SK-N-DZ (cell line): ENCODE measurements around the gene ADGRD1.
A peak's percentile ranks its signal among the peaks of the same experiment; 100 is the strongest.
"Not testable (repeated sequence)": the region's sequence is repeated elsewhere in the genome, so short reads cannot be mapped to it uniquely, and the experiment has no call there.

Experiments
- DNase-seq: peaks from one replicate; pipeline ENCODE4 v3.0.0-alpha.2; 2015; ENCODE audit warnings: low spot score

ADGRD1 gene

DNA sequence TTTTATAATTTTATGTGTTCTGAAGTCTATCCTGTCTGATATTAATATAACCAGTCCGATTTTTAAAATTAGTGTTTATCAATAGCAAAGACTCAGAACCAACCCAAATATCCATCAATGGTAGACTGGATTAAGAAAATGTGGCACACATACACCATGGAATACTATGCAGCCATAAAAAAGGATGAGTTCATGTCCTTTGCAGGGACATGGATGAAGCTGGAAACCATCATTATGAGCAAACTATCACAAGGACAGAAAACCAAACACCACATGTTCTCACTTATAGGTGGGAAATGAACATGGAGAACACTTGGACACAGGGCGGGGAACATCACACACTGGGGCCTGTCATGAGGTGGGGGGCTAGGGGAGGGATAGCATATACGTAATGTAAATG lies 16.2 kb upstream of the ADGRD1 start:
- not testable (repeated sequence) for DNase-seq

DNA sequence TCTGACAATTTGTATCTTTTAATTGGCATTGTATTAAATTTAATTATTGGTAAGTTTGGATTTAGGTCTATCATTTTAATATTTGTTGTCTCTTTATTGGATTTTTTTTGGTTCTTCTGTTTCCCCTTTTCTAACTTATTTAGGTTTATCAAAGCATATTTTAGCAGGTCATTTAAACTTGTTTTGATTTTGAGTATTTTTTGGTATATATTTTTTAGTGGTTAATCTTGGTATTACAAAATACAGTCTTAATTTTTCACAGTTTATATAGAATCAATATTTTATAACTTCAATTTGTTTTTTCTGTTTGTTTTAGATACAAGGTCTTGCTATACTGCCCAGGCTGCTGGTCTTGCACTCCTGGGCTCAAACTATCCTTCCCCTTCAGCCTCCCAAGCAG lies 15.5 kb upstream of the ADGRD1 start:
- DNase-seq = no peak

DNA sequence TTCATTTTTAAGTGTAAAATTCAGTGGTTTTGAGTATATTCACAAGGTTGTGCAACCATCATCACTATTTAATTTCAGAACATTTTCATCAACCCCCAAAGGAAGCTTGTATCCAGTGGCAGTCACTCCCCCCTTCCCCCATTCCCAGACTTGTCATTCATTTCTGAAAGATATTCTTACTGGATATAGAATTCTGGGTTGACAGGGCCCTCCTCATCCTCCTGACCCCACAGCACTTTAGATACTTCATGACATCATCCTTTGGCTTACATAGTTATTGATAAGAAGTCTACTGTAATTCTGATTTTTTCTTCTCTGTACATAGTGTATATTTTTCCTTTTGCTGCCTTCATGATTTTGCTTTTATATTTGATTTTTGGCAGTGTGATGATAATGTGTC lies 8.8 kb upstream of the ADGRD1 start:
- DNase-seq = no peak

DNA sequence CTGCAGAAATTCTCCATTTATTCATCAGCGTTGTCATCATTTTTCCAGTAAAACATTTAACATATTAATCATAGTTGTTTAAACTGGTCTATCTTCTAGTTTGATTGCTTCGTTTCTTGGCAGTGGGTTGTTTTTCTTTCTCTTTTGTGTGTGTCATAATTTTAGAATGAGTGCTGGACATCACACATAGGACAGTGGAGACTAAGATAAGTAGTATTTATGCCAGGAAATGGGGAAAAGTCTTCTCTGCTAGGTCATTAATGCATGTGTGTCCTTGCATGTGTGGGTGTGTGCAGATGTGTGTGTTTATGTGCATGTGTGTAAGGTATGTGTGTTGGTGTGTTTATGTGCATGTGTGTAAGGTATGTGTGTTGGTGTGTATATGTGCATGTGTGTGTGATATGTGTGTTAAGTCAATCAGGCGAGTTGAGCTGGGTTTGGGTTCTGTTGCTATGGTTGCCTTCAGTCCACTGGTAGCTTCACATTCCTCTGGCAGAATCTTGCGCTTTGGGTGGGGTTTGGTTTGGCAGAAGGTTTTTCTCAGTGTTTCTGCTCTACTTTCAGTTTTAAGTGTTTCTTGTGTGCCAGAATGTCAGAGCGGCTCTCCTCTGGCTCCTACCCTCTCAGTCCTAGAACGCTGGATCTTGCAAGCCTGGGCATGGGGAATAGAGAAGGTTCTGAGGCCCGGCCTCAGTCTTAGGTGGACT lies 7.8 kb upstream of the ADGRD1 start:
- no peak for DNase-seq

DNA sequence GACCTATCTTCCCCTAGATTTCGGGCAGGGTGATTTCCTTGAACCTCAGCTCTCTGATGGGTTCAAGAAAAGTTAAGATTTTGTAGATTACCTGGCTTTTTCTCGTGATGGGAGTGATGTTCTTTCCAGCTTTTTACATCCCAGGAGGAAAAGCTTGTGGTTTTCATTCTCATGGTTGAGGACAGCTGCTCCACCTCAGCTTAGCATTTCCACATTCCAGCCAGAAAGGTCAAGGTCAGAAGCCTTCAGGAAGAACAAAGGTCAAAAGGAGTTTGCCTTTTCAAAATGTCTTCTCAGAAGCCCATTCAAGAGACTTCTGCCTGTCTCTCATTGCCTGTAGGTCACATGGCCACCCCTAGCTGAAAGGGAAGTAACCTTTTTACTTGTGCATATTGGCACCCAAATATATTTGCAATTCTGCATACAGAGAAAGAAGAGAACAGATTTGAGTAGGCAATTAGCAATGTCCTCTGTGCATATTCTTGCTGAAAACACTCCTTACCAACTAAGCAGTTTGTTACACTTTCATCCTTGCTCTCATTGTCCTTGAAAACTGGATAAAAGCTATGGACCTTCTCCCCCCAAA lies 6.6 kb upstream of the ADGRD1 start:
- DNase-seq = no peak

DNA sequence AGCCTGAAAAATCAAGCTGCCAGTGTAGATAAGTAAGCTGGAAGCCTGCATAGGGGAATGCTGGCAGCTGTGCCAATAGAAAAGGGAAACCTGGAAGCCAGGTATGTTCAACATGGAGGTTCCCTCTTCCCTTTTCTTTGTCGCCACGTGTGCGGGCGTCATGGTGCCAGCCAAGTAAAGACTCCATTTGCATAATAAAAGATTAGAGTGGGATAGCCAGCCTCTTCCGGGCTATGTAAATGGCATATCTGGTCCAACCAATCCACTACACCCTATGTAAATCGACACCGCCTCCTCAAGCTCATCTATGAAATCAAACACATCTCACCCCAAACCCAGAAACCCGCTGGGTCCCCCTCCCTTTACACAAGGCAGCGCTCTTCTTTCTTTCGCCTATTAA lies 5.6 kb upstream of the ADGRD1 start:
- DNase-seq = no peak

DNA sequence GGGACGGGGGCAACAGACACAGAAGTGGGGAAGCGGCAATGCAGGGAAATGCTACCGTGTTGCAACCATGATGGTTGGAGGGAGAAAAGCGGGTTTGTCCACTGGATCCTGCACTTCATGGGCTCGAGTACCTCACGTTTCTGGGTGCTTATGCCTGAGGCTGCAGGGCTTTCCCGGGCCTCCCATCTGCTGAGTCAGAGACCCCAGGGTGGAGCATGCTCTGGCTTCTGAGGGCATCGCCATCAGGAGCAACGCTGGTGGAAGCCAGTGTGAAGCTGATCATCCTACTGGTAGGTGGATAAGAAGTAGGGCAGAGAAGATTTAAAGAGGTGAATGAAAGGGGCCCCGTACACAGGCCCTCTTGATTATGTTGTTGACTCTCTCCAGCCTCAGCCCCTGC lies 5.0 kb upstream of the ADGRD1 start:
- no peak for DNase-seq

DNA sequence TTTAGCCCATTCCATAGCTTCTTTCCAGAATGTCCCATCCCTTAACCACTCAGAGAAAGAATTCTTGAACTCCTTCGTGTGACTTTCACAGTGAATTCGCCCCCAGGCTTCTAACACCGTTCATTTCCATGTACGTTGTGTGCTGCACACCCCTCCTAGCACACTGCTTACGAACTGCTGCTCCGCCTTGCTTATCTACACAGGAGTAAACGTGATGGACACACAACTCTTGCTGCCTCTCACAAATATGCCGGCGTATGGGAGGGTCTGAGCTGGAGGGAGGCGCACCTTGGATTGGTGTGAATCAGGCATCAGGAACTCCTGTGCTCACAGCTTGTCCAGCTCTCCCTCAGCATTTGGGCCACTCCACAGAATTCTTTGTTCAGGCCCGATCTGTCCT lies 3.9 kb upstream of the ADGRD1 start:
- no peak for DNase-seq

DNA sequence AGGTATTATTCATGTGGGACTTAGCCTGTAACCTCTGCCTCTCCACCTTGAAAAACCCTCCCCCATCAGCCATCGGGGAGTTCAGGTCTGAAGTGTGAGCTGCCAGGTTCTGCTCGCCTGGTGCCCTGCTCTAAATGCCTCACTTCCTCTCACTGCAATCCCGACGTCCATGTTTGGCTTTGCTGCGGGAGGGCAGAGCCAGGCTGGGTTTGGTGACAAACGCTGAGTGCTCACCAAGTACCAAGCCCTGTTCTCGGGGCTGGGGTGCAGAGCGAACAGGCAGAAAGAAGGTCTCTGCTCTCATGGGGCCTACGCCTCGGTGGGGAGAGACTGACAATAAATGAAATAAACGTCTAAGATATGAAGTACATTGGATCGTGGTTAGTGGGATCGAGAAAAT lies 2.1 kb upstream of the ADGRD1 start:
- DNase-seq = no peak

DNA sequence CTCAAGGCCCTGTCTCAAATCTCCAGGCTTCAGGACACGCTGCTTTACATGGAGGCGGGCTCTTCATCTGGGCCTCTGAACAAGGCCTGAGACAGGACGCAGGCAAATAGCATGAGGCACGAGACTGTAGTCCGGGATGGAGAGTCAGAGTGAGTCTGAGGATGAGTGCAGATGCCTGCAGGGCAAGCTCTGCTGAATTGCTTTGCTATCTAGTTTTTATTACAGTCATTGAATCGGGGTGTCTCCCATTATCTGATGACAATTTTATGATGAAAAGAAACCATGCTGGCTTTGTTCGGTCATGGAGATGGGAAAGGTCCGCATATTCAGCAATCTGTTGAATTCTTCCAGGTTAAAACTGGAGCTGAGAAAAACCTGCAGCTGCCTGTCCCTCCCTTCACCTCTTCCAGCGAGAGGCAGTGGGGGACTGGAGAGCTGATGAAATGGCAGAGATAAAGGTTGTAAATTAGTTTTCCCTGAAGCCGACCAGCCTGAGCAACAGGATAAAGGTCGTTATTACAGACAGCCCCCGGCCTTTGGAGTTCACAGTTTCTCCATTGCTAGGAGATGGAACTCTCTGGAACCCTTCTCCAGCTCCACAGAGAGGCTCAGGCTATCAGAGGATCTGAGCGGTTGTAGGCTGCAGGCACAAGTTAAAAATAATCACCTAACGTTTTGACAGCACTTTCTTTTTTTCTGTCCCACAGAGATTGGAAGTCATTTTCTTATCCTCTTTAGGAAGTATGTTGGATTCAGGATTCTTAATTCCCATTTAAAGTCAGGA lies 1.3 kb upstream of the ADGRD1 start:
- DNase-seq = peak; percentile 95

DNA sequence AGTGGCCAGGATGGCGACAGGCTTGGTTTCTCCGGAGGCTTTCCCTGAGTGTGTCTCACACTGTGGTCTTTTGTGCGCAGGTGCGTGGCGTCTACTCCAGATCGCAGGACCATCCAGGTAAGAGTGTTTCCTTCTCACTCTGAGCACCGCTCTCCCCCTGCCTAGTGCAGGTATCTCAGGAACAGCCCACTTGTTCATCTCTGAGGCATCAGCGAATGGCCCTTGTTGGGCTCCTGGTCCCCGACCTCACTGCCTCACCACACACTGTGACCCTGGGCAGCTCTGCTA lies 781 bp downstream of the ADGRD1 start:
- no peak for DNase-seq

DNA sequence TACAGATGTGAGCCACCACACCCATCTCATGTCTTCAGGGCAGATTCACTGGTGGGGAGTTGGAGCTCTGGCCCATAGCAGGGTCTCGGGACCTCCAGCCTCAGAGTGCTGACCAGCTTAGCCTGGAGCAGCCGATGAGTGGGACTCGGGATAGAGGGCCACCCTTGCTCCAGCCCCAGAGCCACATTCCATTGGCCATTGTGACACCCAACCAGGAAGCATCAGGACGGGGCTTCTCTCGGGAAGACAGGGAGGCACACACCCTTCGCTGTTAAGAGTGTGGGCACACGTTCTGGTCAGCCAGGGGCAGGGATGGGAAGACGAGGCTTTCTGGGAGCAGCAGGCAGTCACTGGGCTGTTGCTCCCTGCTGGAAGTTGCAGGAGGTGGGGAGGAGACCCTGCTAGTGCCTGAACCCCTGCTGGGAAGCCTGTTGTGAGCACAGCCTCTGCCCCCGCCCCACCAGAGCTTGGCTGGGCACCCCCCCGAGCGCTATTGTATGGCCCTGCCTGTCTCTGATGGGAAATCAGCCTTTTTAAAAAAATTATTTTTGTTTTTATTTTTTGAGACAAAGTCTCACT lies 1.6 kb downstream of the ADGRD1 start:
- no peak for DNase-seq

DNA sequence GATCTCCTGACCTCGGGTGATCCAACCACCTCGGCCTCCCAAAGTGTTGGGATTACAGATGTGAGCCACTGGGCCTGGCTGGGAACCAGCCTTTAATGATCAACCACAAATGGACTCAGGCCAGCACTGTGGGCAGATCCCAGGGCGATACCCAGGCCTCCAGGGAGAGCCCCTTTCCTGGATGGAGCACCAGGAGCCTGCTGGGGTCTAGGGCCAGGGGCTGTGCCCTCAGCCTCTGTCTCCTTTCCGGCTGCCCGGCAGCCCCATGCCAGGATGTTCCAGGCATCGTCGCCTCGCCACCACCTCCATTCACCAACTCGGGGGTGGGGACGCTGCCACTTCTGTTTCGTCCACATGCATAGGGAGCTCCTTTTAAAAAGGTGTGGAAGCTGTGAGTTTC lies 2.3 kb downstream of the ADGRD1 start:
- DNase-seq = no peak

DNA sequence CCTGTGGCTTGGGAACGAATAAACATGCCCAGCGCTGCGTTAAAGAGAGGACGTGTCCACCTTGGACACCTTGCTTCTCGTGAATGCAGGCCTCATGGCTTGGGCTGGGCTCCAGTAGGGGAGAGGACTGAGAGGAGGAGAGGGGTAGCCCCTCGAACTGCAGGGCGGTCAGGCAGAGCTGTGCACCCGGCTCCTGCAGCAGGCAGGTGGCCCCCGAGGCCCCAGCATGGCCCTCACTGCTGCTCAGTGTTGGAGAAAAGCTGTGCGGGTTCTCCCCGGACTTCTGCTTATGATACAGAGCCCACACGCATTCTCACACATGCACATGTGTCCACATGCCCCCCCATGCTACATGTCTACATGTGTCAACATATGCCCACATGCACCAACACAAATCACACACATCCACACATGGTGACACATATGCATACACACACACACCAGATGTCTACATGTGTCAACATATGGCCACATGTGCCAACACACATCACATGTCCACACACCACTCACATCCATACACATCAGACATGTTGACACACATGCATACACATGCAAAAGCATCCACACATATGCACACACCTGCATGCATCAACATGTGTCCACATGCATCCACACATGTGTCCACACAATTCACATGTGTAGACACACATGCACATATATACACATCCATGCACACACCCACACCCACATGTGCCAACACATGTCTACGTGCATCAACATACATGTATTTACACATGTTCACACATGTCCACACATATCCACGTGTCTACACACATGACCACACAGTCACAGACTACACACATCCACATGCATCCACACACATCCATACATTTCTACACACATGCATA lies 3.0 kb downstream of the ADGRD1 start:
- no peak for DNase-seq

DNA sequence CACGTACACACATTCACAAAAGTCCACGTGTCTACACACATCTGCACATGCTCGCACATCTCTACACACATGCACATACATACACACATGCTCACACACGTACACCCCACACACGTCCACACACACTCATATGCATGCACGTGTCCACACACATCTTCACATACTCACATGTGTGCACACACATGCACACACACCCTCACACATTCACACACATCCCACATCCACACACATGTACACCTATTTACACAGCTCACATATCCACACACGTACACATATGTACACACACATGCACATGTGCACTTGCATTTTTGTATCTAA lies 3.6 kb downstream of the ADGRD1 start:
- no peak for DNase-seq

DNA sequence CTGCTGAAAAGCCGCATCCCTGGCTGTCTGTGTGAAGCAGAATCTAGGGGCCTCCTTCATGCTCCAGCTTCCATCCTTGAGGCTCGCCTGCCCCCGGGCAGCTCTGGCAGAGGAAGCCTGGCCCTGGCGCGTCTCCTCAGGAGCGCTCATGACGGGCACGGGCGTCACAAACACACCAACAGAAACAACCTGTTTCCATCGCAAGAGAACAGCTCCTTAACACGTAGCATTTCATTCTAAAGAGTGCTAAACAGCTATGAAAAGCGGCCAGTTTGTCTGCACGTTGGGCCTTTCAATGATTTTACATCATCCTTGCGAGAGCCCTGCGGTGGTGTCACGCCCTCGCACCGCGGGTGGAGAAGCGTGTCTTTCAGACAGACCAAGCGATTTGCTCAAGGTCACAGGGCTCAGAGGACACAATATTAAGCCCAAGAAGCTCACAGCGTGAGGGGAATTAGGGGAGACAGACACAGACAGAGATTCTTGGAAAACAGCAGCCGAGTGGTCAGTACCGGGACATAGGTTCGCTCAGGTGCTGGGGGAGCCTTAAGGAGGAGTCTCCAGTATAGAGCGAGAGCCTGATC lies 4.9 kb downstream of the ADGRD1 start:
- no peak for DNase-seq

DNA sequence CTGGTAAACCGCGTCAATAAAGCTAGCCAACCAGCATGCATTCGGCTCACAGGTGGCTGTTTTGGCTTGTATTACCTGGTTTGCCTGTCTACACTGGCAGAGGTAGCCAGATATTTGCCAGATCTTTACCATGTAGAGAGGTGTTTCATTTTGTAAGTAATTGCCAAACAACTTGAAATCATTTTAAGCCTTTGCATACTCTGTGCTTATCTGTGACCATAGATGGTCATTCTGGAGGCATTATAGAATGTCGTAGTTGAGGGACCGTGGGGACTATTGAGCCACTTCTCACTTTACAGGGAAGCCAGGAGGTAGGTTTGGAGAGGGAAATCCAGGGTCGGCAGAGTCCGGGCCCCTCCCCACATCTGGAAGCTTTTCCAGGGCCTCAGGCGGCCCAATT lies 5.9 kb downstream of the ADGRD1 start:
- DNase-seq = no peak

DNA sequence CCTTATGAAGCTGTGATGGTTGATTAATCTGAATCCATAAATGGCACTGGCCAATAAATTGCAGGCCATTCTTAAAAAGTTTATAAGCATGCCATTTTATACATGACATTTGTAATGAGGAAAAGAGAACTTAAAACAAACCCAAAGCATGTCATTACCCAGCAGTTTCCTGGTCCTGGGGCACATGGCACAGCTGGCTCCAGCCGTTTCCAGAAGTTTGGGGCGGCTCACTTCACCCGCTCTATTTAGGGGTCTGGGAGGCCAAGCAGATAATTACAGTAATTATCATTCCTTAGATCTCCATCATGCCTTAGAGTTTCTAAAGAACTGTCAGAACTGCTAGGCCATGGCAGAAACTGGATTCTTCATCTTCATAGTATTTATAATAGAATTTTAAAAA lies 6.4 kb downstream of the ADGRD1 start:
- no peak for DNase-seq

DNA sequence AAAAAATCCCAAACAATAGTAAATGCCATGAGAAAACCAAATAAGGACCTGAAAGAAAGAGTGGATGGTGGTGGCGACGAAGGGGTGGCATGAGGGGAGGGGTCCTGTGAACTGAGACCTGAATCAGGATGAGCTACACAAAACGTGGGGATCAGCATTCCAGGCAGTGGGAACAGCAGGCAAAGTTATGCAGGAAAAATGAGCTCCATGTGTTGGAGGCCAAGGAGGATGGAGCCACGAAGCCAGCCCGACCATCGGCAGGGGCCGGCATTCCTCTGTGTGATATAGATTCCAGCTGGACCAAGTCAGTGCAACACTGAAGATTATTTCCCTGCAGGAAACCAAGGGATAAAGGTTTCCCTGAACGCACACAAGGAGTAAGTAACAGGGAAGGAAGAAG lies 7.1 kb downstream of the ADGRD1 start:
- no peak for DNase-seq

DNA sequence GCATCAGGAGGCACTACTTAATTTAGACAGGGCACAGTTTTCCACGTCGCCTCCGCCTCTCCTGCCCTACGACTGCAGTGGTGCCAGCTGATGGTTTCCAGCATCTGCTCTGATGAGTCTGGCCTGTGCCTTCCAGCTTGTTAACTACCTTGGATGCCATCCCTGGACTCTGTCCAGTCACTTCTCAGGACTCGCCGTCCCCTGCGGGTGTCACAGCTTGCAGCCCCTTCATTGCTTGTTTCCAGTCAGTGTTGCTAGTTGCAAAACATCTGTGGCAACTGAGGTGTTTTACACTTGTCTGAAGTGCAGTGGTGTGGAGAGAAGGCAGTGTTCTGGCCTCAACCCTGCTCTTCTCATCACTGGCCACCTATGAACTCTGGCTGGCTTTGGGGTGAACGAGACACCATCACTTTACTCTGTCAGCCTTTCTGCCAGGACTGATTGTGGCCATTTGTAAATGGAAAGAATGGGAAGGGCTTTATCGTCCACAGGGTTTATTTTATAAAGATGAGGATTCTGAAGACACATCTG lies 8.3 kb downstream of the ADGRD1 start:
- DNase-seq = no peak

DNA sequence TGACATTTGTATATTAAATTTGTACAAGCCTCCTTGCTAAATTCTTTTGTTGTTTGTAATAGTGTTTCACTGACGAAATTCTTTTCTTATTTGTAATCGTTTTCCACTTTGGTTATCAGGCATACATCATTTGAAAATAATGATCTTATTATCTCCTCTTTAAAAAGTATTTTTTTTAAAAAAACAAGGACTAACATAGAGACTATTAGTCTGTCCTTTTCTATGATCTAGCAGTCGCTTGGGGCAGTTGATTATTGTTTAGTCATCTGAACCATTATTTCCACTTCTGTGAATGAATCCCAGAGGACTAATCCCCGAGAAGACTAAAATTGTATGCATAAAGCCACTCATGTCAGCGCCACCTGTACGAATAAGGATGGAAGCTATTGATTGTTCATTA lies 11.5 kb downstream of the ADGRD1 start:
- no peak for DNase-seq

DNA sequence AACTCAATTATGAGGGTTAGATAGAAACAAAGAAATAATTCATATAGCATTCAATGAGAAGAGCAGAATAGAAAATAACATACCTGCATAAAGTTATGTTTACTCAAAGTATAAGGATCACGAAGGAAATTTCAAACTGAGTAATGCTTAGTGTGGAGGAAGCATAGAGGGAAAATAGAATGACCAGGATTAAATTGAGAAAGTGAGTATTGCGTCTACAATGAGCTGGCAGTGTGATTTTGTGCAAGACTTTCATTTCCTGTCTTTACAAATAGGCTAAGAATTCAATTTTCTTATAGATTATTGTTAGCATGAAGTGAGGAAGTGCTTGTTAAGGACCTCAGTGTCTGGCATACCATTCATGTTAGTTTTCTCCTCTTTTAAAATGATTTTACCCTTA lies 12.0 kb downstream of the ADGRD1 start:
- DNase-seq = no peak
